CD4-positive, alpha-beta T cell treated with Interferon gamma for 1 hour (primary cell): ENCODE data around the gene UBTD2.
"Not testable (repeated sequence)": the region's sequence is repeated elsewhere in the genome, so short reads cannot be mapped to it uniquely, and the experiment has no call there.

Experiments used
- DNase-seq: peaks from one replicate; pipeline ENCODE4 v3.0.0-alpha.2; 2020

UBTD2 gene

GRCh38 chr5:172291837-172292236 lies 8.3 kb upstream of the UBTD2 start:
- DNase-seq = not testable (repeated sequence)

GRCh38 chr5:172288465-172288864 lies 4.9 kb upstream of the UBTD2 start:
- DNase-seq = no peak

GRCh38 chr5:172287140-172287539 lies 3.6 kb upstream of the UBTD2 start:
- DNase-seq = not testable (repeated sequence)

GRCh38 chr5:172285226-172286143 lies 1.9 kb upstream of the UBTD2 start:
- DNase-seq = no peak

- no peak for DNase-seq
Observed at GRCh38 chr5:172284611-172284980, 1.0 kb upstream of the UBTD2 start.

GRCh38 chr5:172283862-172284610 lies 472 bp upstream of the UBTD2 start:
- peak; percentile 72 for DNase-seq

- no peak for DNase-seq
Observed at GRCh38 chr5:172282272-172283019, 1.1 kb downstream of the UBTD2 start.

- no peak for DNase-seq
Observed at GRCh38 chr5:172281346-172281745, 2.2 kb downstream of the UBTD2 start.

GRCh38 chr5:172280929-172281328 lies 2.6 kb downstream of the UBTD2 start:
- DNase-seq = no peak

- DNase-seq = no peak
Observed at GRCh38 chr5:172280317-172280716, 3.2 kb downstream of the UBTD2 start.

GRCh38 chr5:172278356-172278755 lies 5.2 kb downstream of the UBTD2 start:
- no peak for DNase-seq

- no peak for DNase-seq
Observed at GRCh38 chr5:172276214-172276613, 7.3 kb downstream of the UBTD2 start.

- DNase-seq = peak; percentile 52
Observed at GRCh38 chr5:172274951-172275753, 8.4 kb downstream of the UBTD2 start.

GRCh38 chr5:172267943-172268342 lies 15.6 kb downstream of the UBTD2 start:
- DNase-seq = no peak

GRCh38 chr5:172266676-172267092 lies 16.9 kb downstream of the UBTD2 start:
- DNase-seq = no peak

GRCh38 chr5:172266071-172266675 lies 17.4 kb downstream of the UBTD2 start:
- DNase-seq = no peak

GRCh38 chr5:172264815-172265395 lies 18.7 kb downstream of the UBTD2 start:
- DNase-seq = no peak

GRCh38 chr5:172255444-172255843 lies 28.1 kb downstream of the UBTD2 start:
- no peak for DNase-seq

- no peak for DNase-seq
Observed at GRCh38 chr5:172252501-172252900, 31.1 kb downstream of the UBTD2 start.

GRCh38 chr5:172251419-172251818 lies 32.1 kb downstream of the UBTD2 start:
- no peak for DNase-seq

GRCh38 chr5:172248637-172249036 lies 34.9 kb downstream of the UBTD2 start:
- no peak for DNase-seq

- no peak for DNase-seq
Observed at GRCh38 chr5:172245703-172246125, 37.9 kb downstream of the UBTD2 start.
